ENCODE results near the gene RHBDD1. TPM values are rescaled to one million over a fixed set of nuclear protein-coding genes. Genes with fewer than 3 reads are reported as not detected.

Gene RHBDD1
- total RNA-seq, 1 donor from 2014 or later, result 3.7 TPM

GRCh38 chr2:226835420-226835795 lies 446 bp upstream of the RHBDD1 start:
- Histone ChIP-seq H3K36me3 (no peaks in the 10 kb centered on the region), H3K27me3 (no peaks in the 10 kb centered on the region), H3K4me1 (peaks cover 2 to 10% of the 10 kb centered on the region in 2 donors), H3K27ac (peak overlapping the region; percentile 98 to 99), H3K9me3 (no peaks in the 10 kb centered on the region), H3K4me3 (peak overlapping the region; percentile 89 to 96)
- intact Hi-C loops (cut with DNase I), result loop anchor here (5.0 to 10.0 kb wide), 2 partner anchors 137 to 959 kb away; no protein-coding TSS in a partner anchor
- DNase-seq (ENCODE audit: low spot score in 2 of 2), result no peak
- TF ChIP-seq CTCF (IDR thresholded peaks at IDR 0.05), result peak in 1 of 3 experiments; percentile 1

DNA sequence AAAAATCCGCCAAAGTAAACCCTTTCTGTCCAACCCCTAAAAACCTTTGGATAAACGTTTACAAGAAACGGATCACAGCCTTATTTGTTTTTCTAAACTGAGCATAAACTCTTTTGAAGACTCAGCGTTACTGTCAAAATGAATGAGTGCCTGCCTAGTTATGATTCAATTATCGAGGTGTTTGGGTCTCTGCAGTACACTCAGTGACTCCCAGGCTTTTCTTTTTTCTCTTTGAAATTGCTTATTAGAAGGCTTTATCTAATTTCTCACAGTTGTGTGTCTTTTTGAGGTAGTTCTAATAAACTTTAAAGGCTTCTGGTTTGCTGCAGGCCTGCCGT lies 663 bp downstream of the RHBDD1 start:
- H3K27me3 ChIP-seq, result no peaks in the 10 kb centered on the region
- H3K36me3 ChIP-seq, result no peaks in the 10 kb centered on the region
- peak overlapping the region; percentile 98 to 99 for H3K27ac ChIP-seq
- no peaks in the 10 kb centered on the region for H3K9me3 ChIP-seq
- TF ChIP-seq CTCF (IDR thresholded peaks at IDR 0.05), result no peak
- intact Hi-C loops (cut with DNase I), result loop anchor here (2.0 to 10.0 kb wide), 3 partner anchors 36 to 958 kb away; no protein-coding TSS in a partner anchor
- no peak for DNase-seq (ENCODE audit: low spot score in 2 of 2)
- peak overlapping the region; percentile 89 to 96 for H3K4me3 ChIP-seq
- H3K4me1 ChIP-seq, result peaks cover 2 to 10% of the 10 kb centered on the region in 2 donors

GRCh38 chr2:226837334-226837733 lies 1.5 kb downstream of the RHBDD1 start:
- no peak for TF ChIP-seq CTCF (IDR thresholded peaks at IDR 0.05)
- Histone ChIP-seq H3K4me1 (peaks cover 2 to 10% of the 10 kb centered on the region in 2 donors), H3K4me3 (no peak overlapping the region), H3K27me3 (no peaks in the 10 kb centered on the region), H3K36me3 (no peaks in the 10 kb centered on the region), H3K27ac (peak overlapping the region in 1 of 2 donors; percentile 98), H3K9me3 (no peaks in the 10 kb centered on the region)
- intact Hi-C loops (cut with DNase I), result loop anchor here (2.0 to 10.0 kb wide), 3 partner anchors 37 to 957 kb away; no protein-coding TSS in a partner anchor
- no peak for DNase-seq (ENCODE audit: low spot score in 2 of 2)

DNA sequence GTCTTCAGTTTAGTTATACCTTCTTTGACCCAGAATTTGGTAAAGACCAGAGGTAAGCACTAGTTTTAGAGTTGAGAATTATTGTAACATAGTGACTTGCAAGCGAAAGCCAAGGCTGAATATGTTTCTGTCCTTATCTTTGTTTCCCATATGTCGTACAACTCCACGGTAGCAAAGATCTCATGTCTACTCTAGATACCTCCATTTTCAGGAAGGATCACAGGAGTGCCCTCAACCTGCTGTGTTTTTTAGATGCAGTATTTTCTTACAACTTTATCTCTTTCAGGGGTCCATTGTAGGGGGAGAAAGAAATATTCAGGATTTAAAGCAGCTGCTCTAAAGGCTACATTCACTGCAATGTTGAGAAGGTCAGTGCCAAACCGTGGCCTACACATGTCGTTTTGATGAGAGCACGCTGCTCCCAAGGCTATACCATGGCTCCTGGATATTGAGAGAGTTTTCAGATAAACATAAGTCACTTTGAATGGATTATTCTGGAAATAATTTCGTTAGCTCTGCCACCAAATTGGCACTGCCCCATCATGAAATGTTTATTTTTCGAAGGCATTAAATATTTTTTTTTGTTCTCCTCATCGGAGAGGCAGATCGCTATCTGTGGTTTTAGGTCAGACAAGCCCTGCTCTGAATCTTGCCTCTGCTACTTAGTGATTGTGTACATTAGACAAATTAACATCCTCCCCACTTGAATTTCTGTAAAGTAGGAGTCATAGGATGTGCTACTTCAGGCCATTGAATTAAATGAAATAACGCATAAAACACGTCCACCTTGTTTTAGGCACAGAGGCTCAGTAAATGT lies 2.1 kb downstream of the RHBDD1 start:
- TF ChIP-seq CTCF (IDR thresholded peaks at IDR 0.05), result no peak
- Histone ChIP-seq H3K36me3 (no peaks in the 10 kb centered on the region), H3K4me1 (peaks cover 2 to 10% of the 10 kb centered on the region in 2 donors), H3K9me3 (no peaks in the 10 kb centered on the region), H3K27me3 (no peaks in the 10 kb centered on the region), H3K4me3 (no peak overlapping the region), H3K27ac (no peak overlapping the region)
- intact Hi-C loops (cut with DNase I), result loop anchor here (2.0 to 10.0 kb wide), 3 partner anchors 37 to 957 kb away; no protein-coding TSS in a partner anchor
- no peak for DNase-seq (ENCODE audit: low spot score in 2 of 2)

GRCh38 chr2:226838722-226839121 lies 2.9 kb downstream of the RHBDD1 start:
- DNase-seq (ENCODE audit: low spot score in 2 of 2), result no peak
- H3K36me3 ChIP-seq, result no peaks in the 10 kb centered on the region
- H3K27me3 ChIP-seq, result no peaks in the 10 kb centered on the region
- H3K4me3 ChIP-seq, result no peak overlapping the region
- intact Hi-C loops (cut with DNase I), result loop anchor here (5.0 to 10.0 kb wide), 2 partner anchors 134 to 956 kb away; no protein-coding TSS in a partner anchor
- H3K9me3 ChIP-seq, result no peaks in the 10 kb centered on the region
- H3K27ac ChIP-seq, result no peak overlapping the region
- TF ChIP-seq CTCF (IDR thresholded peaks at IDR 0.05), result no peak
- peaks cover 2 to 10% of the 10 kb centered on the region in 2 donors for H3K4me1 ChIP-seq

Data from ascending aorta (tissue), 2 donors.